NOMO-1 treated with dmso at 0.1 percent for 144 hours (cell line): ENCODE measurements around the gene BIRC5.
A peak's percentile ranks its signal among the peaks of the same experiment; 100 is the strongest.
"Not testable (repeated sequence)": the region's sequence is repeated elsewhere in the genome, so short reads cannot be mapped to it uniquely, and the experiment has no call there.

Source experiments
- DNase-seq: peaks from one replicate; lab custom pipeline; 2025; ENCODE audit not compliant: unreplicated experiment; lab: John Stamatoyannopoulos, UW

Gene BIRC5

GRCh38 chr17:78238823-78239488 is 24.9 kb downstream of the BIRC5 start:
- DNase-seq = no peak

- DNase-seq = peak; percentile 44
Measured at GRCh38 chr17:78239489-78239931, 25.5 kb downstream of the BIRC5 start.

GRCh38 chr17:78240012-78240655 is 26.1 kb downstream of the BIRC5 start:
- DNase-seq = no peak

- DNase-seq = no peak
Measured at GRCh38 chr17:78240839-78241238, 26.8 kb downstream of the BIRC5 start.

GRCh38 chr17:78241277-78242023 is 27.4 kb downstream of the BIRC5 start:
- no peak for DNase-seq

GRCh38 chr17:78242024-78242742 is 28.1 kb downstream of the BIRC5 start:
- peak; percentile 83 for DNase-seq

GRCh38 chr17:78247304-78247703 is 33.3 kb downstream of the BIRC5 start:
- no peak for DNase-seq

GRCh38 chr17:78248051-78248914 is 34.2 kb downstream of the BIRC5 start:
- no peak for DNase-seq

GRCh38 chr17:78249074-78249817 is 35.2 kb downstream of the BIRC5 start:
- DNase-seq = no peak

GRCh38 chr17:78249818-78250806 is 36.1 kb downstream of the BIRC5 start:
- no peak for DNase-seq

- DNase-seq = peak; percentile 76
Measured at GRCh38 chr17:78250891-78251772, 37.1 kb downstream of the BIRC5 start.

GRCh38 chr17:78251773-78252103 is 37.7 kb downstream of the BIRC5 start:
- DNase-seq = no peak

GRCh38 chr17:78252111-78252634 is 38.1 kb downstream of the BIRC5 start:
- no peak for DNase-seq

- no peak for DNase-seq
Measured at GRCh38 chr17:78252701-78253635, 38.9 kb downstream of the BIRC5 start.

- not testable (repeated sequence) for DNase-seq
Measured at GRCh38 chr17:78253636-78253945, 39.5 kb downstream of the BIRC5 start.

- DNase-seq = peak; percentile 47
Measured at GRCh38 chr17:78253946-78254672, 40.1 kb downstream of the BIRC5 start.
